Tibial nerve (tissue), 3 donors: ENCODE results near the gene MSRB1.

Experiments
- POLR2A ChIP-seq, 2 donors: fragments of 450-650 bp; IDR thresholded peaks; one replicate each; pipeline ENCODE4 v1.6.1; 2017; ENCODE audit warnings: antibody characterized with exemption in 2 of 2, mild to moderate bottlenecking in 2 of 2, moderate library complexity in 2 of 2
- TF ChIP-seq, protein P1 (sequence below), 5 experiments: fragments of 200-600 bp in 3 of 5; fragments of 450-650 bp in 2 of 5; sonication (generic) in 3 of 5; IDR thresholded peaks; one replicate each; pipeline ENCODE4 v1.5.1; 2016 to 2019; ENCODE audit warnings: antibody characterized with exemption in 5 of 5, mild to moderate bottlenecking in 3 of 5, moderate library complexity in 2 of 5

GRCh38 chr16:1900452-1900774, 42.6 kb downstream of the MSRB1 start:
- TF ChIP-seq, protein P1, sequence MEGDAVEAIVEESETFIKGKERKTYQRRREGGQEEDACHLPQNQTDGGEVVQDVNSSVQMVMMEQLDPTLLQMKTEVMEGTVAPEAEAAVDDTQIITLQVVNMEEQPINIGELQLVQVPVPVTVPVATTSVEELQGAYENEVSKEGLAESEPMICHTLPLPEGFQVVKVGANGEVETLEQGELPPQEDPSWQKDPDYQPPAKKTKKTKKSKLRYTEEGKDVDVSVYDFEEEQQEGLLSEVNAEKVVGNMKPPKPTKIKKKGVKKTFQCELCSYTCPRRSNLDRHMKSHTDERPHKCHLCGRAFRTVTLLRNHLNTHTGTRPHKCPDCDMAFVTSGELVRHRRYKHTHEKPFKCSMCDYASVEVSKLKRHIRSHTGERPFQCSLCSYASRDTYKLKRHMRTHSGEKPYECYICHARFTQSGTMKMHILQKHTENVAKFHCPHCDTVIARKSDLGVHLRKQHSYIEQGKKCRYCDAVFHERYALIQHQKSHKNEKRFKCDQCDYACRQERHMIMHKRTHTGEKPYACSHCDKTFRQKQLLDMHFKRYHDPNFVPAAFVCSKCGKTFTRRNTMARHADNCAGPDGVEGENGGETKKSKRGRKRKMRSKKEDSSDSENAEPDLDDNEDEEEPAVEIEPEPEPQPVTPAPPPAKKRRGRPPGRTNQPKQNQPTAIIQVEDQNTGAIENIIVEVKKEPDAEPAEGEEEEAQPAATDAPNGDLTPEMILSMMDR (IDR thresholded peaks at IDR 0.05) = no peak
- TF ChIP-seq POLR2A (IDR thresholded peaks at IDR 0.05) = no peak
